IPS-20b (cell line): ENCODE data around the gene RUVBL2.
"Not testable (repeated sequence)": the region's sequence is repeated elsewhere in the genome, so short reads cannot be mapped to it uniquely, and the experiment has no call there.

Source experiments
- H3K27ac ChIP-seq: one replicate; pipeline ENCODE4 v1.5.1; 2013; ENCODE audit warnings: low read length
- H3K27me3 ChIP-seq: 2 replicates; pipeline ENCODE4 v1.6.1; 2013; ENCODE audit warnings: mild to moderate bottlenecking, low read length, inconsistent platforms; ENCODE audit not compliant: insufficient read depth
- H3K36me3 ChIP-seq: 2 replicates; pipeline ENCODE4 v1.6.1; 2013; ENCODE audit warnings: low read depth, mild to moderate bottlenecking, inconsistent platforms, low read length, moderate library complexity; ENCODE audit not compliant: insufficient read depth
- H3K4me1 ChIP-seq: 2 replicates; pipeline ENCODE4 v1.6.1; 2013; ENCODE audit warnings: mild to moderate bottlenecking, control low read depth, inconsistent platforms, low read length, moderate library complexity; ENCODE audit not compliant: insufficient read depth
- H3K4me3 ChIP-seq: 2 replicates; pipeline ENCODE4 v1.5.1; 2013; ENCODE audit warnings: mild to moderate bottlenecking, low read length, inconsistent platforms
- H3K9ac ChIP-seq: 2 replicates; pipeline ENCODE4 v1.6.1; 2013; ENCODE audit warnings: low read depth, mild to moderate bottlenecking, inconsistent platforms, low read length, moderate library complexity
- H3K9me3 ChIP-seq: 2 replicates; pipeline ENCODE4 v1.6.1; 2013; ENCODE audit warnings: mild to moderate bottlenecking, low read depth, low read length, inconsistent platforms; ENCODE audit not compliant: insufficient read depth

RUVBL2 gene

DNA sequence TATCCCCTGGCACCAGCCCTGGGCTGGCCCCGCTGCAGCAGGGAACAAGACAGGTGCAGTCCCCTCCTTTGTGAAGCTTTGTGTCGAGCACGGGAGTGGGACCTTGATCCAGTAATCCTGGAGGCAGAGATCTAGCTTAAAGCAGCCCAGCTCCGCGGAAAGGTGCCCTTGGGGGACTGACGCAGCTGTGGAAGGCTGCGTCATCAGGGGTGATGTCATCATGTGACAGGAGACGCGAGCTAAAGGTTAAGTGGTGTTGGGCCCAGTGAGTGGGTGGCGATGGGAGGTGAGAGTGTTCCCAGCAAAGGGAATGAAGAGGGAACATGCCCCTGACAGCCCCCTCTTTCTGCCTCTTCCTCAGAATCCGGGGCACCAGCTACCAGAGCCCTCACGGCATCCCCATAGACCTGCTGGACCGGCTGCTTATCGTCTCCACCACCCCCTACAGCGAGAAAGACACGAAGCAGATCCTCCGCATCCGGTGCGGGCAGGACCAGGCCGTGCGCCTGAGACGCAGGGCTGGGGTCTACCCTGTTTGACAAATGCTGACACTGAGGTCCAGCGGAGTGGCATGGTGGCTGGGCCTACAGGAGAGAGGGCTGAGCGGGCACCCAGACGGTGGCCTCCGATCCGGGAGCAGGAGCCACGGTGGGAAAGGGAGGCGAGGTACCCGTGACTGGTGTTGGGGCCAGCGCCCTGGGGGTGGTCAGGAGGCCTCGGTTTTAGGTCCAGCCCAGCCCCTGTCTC lies 20.6 kb downstream of the RUVBL2 start:
- Histone ChIP-seq H3K27me3 (peaks cover 23% of the 10 kb centered on the region), H3K27ac (no peak overlapping the region)

DNA sequence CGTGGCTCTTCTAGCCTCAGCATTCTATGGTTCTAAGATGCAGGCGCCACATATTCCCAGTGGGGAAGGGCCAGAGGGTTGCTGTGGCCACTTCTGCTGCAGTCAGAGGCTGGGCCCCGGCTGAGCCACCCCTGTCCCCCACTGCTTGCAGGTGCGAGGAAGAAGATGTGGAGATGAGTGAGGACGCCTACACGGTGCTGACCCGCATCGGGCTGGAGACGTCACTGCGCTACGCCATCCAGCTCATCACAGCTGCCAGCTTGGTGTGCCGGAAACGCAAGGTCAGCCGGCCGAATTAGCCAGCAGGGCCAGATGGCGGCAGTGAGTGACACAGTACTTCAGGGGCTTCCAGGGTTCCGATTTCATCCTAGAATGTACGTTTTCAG lies 21.2 kb downstream of the RUVBL2 start:
- no peak overlapping the region for H3K27ac ChIP-seq
- no peak overlapping the region for H3K4me3 ChIP-seq
- H3K4me1 ChIP-seq: no peaks in the 10 kb centered on the region; the same call in 1 of the 2 replicates
- no peak overlapping the region for H3K9ac ChIP-seq
- H3K36me3 ChIP-seq: peaks cover 60% of the 10 kb centered on the region
- no peaks in the 10 kb centered on the region for H3K9me3 ChIP-seq
- H3K27me3 ChIP-seq: peaks cover 24% of the 10 kb centered on the region

More for the DNA sequence above, 20.6 kb downstream of the RUVBL2 start:
- H3K4me1 ChIP-seq: no peaks in the 10 kb centered on the region; the same call in 1 of the 2 replicates
- H3K36me3 ChIP-seq: peaks cover 66% of the 10 kb centered on the region
- H3K4me3 ChIP-seq: no peak overlapping the region
- no peaks in the 10 kb centered on the region for H3K9me3 ChIP-seq
- H3K9ac ChIP-seq: no peak overlapping the region

- peaks cover 49% of the 10 kb centered on the region for H3K36me3 ChIP-seq
- no peaks in the 10 kb centered on the region; the same call in 1 of the 2 replicates for H3K4me1 ChIP-seq
- no peak overlapping the region for H3K9ac ChIP-seq
- no peaks in the 10 kb centered on the region for H3K9me3 ChIP-seq
- H3K4me3 ChIP-seq: no peak overlapping the region
- H3K27me3 ChIP-seq: peaks cover 37% of the 10 kb centered on the region
- H3K27ac ChIP-seq: no peak overlapping the region
These were observed 22.6 kb downstream of the RUVBL2 start for GRCh38 chr19:49016067-49016839.

GRCh38 chr19:49017041-49017665 lies 23.5 kb downstream of the RUVBL2 start, which contains the start of gene LHB:
Gene LHB, minus strand, starts transcription at chr19:49017091. Its CDS starts 10 bp downstream, at chr19:49017081.
- Histone ChIP-seq H3K4me1 (no peaks in the 10 kb centered on the region; the same call in 1 of the 2 replicates), H3K36me3 (peaks cover 40% of the 10 kb centered on the region), H3K27ac (no peak within 1 kb of the TSS), H3K9ac (no peak within 1 kb of the TSS; the same call in 1 of the 2 replicates), H3K27me3 (peaks cover 46% of the 10 kb centered on the region), H3K4me3 (peak within 1 kb of the TSS; percentile 50; the same call in 1 of the 2 replicates), H3K9me3 (no peaks in the 10 kb centered on the region)

- no peak overlapping the region; the same call in 1 of the 2 replicates for H3K9ac ChIP-seq
- no peak overlapping the region for H3K27ac ChIP-seq
- no peaks in the 10 kb centered on the region for H3K9me3 ChIP-seq
- peaks cover 47% of the 10 kb centered on the region for H3K27me3 ChIP-seq
- H3K4me1 ChIP-seq: no peaks in the 10 kb centered on the region; the same call in 1 of the 2 replicates
- peaks cover 34% of the 10 kb centered on the region for H3K36me3 ChIP-seq
- peak overlapping the region; percentile 50; the same call in 1 of the 2 replicates for H3K4me3 ChIP-seq
These were observed 24.1 kb downstream of the RUVBL2 start for GRCh38 chr19:49017666-49018351.

DNA sequence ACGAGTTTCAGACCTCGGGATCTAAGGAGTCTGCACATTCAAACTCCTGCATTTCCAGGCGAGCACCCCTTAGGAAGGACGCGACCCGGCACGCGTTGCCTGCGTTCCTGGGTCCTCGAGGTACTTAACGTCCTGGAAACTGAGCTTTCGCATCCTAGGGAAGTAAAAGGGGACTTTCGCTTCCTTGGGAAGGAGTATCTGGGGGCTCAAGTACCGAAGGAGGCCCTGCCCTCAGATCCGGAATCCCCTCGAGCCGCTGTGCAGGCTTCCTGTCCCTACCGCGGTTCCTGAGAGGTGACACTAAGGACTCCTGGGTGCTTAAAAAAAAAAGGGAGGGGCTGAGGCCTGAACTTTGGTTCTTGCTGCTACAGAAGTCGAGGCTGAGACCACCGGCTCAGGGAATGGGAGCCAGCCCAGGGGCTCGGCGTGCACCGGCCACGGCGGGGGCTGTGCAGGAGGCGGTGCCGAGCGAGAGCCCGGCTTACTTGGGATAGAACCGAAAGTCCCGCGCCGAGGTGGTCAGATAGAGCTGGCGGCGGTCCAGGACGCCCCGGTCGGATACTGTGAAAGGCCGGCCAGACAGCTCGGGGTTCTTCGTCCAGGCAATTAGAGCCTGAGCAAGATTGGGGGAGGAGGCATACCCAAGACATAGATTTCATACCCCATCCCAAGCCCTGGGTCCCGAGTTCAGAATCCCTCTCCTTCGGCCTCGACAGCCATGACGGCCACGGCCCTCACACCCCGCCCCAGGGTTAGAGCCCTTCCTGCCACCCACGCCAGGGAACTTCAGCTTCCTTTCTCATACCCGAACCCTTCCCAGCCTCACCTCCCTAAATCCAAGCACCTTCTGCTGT lies 24.9 kb downstream of the RUVBL2 start:
- not testable (repeated sequence) for H3K9me3 ChIP-seq, H3K4me1 ChIP-seq, H3K9ac ChIP-seq, H3K27ac ChIP-seq
- peaks cover 28% of the 10 kb centered on the region for H3K36me3 ChIP-seq
- peak overlapping the region; percentile 50; the same call in 1 of the 2 replicates for H3K4me3 ChIP-seq
- peaks cover 47% of the 10 kb centered on the region for H3K27me3 ChIP-seq

DNA sequence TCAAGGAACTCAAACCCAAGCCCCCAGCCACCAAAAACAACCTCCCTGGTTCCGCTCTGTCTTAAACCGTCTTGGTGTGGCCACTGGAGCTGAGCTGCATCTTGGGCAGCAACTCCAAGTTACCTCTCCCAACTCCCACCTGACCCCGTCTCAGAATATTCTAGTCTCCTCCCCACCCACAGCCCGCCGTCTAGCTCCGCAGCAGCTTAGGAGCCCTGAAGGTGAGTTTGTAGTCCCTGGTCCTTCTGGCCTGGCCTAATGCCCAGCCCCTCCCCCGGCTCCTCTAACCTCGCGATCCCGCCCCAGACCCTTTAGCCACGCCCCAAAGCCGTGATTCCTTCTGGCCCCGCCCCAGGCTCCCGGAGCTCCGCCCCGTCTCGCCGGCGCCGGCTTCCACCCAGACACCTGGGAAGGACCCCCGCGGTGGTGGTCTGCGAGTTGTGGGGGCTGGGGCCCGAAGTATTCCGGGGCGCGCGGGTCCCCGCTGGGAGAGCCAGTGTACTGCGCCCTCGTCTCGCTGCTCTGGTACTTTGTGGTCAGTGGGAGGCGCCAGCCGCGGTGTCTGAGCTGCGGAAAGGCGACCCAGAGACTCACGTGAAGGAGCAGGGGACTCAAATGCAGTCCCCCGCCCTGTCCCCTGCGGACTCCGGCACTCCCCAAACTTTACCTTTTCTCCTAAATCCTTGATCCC lies 25.7 kb downstream of the RUVBL2 start:
- H3K36me3 ChIP-seq: peaks cover 21% of the 10 kb centered on the region
- H3K9ac ChIP-seq: no peak overlapping the region
- no peaks in the 10 kb centered on the region for H3K9me3 ChIP-seq
- peaks cover 47% of the 10 kb centered on the region for H3K27me3 ChIP-seq
- no peak overlapping the region; the same call in 1 of the 2 replicates for H3K4me3 ChIP-seq
- H3K27ac ChIP-seq: no peak overlapping the region
- no peaks in the 10 kb centered on the region; the same call in 1 of the 2 replicates for H3K4me1 ChIP-seq

DNA sequence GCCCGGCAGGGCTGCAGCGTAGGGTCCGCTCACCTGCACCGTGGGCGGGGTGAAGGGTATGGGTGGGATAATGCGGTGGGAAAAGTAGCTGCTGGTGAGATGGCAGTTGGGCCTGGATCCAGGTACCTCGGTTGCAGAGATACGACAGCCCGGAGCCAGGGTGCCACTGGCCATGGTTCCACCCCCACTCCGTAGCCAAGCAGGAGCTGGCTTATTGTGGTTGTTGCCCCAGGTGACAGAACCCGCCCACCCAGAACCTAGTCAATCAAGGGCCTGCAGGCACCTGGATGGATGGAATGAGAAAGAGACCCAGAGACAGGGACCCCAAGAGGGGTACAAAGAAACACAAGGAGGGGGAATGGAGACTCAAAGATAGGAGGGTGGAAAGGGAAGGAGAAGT lies 26.7 kb downstream of the RUVBL2 start:
- H3K9me3 ChIP-seq: no peaks in the 10 kb centered on the region
- H3K27me3 ChIP-seq: peaks cover 47% of the 10 kb centered on the region
- H3K27ac ChIP-seq: no peak overlapping the region
- peaks cover 11% of the 10 kb centered on the region for H3K36me3 ChIP-seq
- H3K4me1 ChIP-seq: no peaks in the 10 kb centered on the region; the same call in 1 of the 2 replicates
- H3K9ac ChIP-seq: no peak overlapping the region
- no peak overlapping the region for H3K4me3 ChIP-seq

DNA sequence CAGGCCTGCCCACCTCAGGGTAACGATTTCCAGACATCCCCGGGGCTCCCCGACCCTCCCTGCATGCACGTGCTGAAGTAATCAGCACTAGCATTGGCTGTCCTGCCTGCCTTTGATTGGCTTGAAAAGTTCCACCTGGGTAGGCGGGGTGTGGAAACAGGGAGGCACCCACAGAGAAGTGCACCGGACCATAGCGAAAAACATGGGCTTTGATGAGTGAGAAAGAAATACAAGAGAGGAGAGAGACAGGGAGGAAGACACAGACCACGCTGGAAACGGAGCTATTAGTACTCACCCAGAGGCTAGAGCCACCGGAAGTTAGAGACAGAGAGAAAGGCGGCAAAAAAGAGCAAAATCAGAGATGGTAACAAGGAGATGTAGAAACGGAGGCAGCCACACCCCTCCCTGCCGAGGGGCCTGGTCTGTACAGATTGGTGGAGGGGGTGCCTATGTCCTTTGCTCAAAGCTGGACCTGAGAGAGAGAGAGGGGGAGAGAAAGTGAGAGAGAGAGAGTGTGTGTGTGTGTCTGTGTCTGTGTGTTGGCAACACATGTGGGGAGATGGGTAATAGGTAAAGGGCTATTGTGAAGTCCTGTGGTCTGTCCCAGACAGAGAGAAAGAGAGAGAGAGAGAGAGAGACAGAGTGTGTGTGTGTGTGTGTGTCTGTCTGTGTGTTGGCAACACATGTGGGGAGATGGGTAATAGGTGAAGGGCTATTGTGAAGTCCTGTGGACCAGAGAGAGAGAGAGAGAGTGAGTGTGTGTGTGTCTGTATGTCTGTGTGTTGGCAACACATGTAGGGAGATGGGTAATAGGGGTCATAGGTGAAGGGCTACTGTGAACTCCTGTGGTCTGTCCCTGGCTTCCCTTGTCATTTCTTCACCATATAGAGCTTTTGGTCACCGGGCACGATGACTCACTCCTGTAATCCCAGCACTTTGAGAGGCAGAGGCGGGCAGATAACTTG lies 27.5 kb downstream of the RUVBL2 start:
- peaks cover 2% of the 10 kb centered on the region; the same call in 1 of the 2 replicates for H3K36me3 ChIP-seq
- no peak overlapping the region for H3K4me3 ChIP-seq
- H3K9ac ChIP-seq: no peak overlapping the region
- no peak overlapping the region for H3K27ac ChIP-seq
- H3K27me3 ChIP-seq: peaks cover 47% of the 10 kb centered on the region
- H3K9me3 ChIP-seq: no peaks in the 10 kb centered on the region
- H3K4me1 ChIP-seq: no peaks in the 10 kb centered on the region; the same call in 1 of the 2 replicates
